Effector CD4-positive, alpha-beta T cell (primary cell): ENCODE results near the gene C11orf16. TPM values are rescaled to one million over a fixed set of nuclear protein-coding genes. Genes with fewer than 3 reads are reported as not detected.
"Not testable (repeated sequence)": the region's sequence is repeated elsewhere in the genome, so short reads cannot be mapped to it uniquely, and the experiment has no call there.

ENCODE experiments used
- DNase-seq: peaks from one replicate; pipeline ENCODE4 v3.0.0-alpha.2; 2020
- total RNA-seq: gene quantifications from one replicate; lab custom pipeline; 2026; lab: John Stamatoyannopoulos, UW

The C11orf16 gene, protein sequence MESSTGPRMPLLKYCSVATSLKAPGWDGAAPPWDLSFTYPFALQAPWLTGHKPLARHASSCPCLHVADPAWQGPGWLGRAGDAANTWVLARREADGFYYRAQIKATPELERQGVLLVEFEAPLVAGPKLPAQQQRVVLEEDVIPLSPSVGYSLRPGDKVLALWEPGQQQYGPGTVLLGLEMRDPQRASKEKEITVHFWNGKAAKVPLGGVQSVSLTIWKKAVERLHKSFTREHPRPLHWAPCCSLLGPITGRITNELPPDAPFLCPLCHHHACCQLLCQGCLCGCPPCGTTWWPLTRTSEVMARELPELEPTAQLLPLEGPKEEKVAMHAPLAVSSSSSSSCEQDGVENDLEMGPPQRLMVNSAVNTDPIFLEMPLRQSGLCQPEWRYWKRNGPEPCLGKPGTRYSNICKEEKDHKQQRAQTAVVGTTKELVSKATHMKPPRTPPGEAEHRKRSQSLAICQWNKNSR
- not detected for total RNA-seq

- DNase-seq, result no peak
These were observed at the start of gene C11orf16 for GRCh38 chr11:8932564-8933180. Gene C11orf16 (minus strand): TSS chr11:8932947. CDS start chr11:8932308, 639 bp downstream.

- no peak for DNase-seq
These were observed 47.7 kb upstream of the C11orf16 start for GRCh38 chr11:8980485-8980884.

GRCh38 chr11:8979365-8979764 lies 46.6 kb upstream of the C11orf16 start:
- DNase-seq, result not testable (repeated sequence)

DNA sequence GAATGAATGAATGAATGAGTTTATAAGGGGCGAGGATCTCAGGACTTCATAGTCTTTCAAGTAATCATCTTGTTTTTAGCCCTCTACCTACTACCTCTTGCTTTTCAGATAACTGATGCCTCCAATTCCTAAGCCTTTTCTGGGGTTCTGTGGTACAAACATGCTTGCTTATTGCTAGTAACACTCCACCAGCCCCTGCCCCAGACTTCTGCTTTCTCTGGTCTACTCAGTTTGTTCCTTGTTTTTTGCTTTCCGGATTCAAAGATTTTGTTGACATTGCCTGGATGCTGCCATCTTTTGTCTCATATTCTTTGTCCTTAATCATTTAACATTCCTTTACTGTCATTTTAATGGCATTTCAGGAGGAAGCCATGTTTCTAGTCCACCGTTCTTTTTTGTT lies 40.4 kb upstream of the C11orf16 start:
- DNase-seq, result no peak

GRCh38 chr11:8971924-8972316 lies 39.2 kb upstream of the C11orf16 start:
- no peak for DNase-seq

GRCh38 chr11:8971196-8971923 lies 38.6 kb upstream of the C11orf16 start:
- DNase-seq, result no peak

DNA sequence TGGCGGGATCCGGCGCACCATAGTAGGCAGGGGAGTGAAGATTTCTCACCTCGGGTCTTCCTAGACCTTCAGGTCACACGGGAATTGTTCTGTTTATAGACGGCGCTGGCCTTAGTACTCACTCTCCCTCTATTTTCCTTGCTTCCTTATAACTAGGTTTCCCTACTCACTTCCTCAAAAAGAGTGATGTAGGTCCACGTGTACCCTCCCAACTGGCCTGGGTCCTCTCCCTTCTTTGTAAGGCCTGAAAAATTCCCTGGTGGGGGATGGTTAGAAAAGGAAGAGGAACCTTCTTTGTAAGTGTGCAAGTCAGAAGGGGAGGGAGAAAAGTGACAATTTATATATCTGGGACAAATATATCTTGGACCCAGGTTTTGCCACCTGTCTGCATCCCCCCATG lies 34.4 kb upstream of the C11orf16 start:
- DNase-seq, result no peak

GRCh38 chr11:8964324-8965320 lies 31.9 kb upstream of the C11orf16 start, which contains the start of gene TMEM9B:
Gene TMEM9B (minus strand): TSS chr11:8964442. CDS start chr11:8964313, 129 bp downstream.
- peak; percentile 54 for DNase-seq

GRCh38 chr11:8963569-8964323 lies 31.0 kb upstream of the C11orf16 start:
- DNase-seq, result peak; percentile 60

DNA sequence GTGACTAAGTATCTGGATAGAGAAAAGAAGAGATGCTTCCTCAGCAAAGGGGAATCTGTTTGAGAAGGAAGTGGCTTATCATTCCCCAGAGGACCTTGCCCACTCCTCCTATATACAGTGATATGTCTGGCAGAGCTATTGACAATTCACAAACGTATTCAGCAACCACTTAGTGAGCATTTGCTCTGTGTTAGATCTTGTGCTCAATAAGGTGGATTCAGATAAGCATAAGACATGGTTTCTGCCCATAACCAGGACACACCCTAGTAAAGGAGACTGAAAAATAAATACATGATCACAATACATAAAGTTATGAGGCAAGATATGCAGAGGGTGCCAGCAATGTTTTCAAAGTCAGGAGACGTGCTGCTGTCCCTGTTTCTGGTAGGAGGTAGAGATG lies 30.1 kb upstream of the C11orf16 start:
- DNase-seq, result no peak

DNA sequence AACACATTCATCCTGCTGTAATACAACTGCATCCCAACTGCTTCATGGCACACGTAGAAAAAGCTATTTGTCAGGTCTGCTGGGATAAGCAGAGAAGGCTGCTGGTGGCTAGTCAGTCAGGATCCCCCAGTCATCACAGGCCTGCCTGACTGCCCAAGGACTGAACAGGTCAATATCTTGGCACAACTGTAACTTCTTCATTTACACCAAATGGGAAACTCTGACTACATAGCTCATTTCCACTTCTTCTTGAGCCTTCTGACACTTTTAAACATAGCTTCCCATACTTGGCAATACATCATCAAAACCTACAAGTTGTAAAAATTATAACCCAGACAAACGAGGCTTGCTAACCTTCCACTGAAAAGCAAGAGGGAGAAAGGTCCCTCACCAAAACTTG lies 28.7 kb upstream of the C11orf16 start:
- DNase-seq, result no peak

DNA sequence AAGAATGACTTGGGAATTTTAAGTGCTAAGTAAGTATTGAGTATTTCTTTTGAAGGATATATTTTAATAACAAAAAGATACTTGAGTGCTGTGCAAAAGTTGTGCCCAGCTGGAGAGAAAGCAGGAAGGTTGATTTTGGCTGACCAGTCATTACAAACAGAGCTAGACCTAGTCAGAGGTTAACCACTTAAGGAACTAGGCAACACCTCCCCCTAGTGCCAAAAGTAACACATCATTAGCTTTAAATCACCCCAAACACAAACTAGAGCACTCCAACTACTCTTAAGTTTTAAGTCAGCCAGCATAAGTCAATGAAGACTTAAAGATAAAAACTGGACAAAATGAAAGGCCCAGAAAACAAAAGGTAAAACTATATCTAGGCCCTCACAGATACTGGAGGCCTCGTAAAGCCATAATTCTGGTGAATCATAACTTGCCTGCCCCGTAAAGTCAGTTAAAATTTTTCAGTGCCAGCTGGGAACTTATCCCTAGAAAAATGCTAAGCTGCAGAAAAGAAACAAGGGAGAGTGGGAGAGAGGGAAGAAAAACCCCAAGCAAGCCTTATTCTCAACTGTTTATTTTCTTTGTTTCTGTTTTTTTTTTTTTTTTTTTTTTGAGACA lies 26.9 kb upstream of the C11orf16 start:
- DNase-seq, result no peak

DNA sequence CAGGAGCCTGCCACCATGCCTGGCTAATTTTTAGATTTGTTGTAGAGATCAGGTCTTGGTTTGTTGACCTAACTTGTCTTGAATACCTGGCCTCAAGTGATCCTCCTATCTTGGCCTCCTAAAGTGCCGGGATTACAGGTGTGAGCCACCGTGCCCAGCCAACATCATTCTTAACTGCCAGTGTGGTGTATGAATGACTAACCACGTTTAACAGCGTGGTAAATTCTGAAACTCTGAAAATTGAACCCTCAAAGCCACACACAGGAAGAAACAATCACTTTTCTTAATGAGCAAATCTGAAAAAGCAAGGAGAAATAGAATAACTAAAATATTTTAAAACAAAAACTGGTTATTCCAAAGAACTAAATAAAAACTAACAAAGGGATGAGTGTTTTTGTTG lies 24.1 kb upstream of the C11orf16 start:
- no peak for DNase-seq

DNA sequence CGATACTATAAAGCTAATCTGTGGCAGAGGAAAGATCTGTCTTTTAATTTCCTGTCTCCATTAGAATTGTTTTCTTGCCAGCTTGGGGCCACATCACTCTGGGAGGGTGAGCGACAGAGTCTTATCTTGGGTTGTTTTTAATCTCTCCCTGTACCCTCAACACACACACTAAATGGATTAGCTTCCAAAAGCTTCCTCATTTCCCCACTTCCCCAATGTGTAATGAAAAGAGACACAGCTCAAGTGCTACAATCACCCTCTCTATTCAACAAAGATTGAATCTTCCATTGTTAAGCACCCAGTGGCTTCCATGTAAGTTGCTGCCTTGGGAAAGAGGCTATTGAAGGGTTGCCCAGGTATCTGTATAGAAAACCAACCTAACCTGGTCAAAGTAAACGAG lies 16.1 kb upstream of the C11orf16 start:
- DNase-seq, result no peak

DNA sequence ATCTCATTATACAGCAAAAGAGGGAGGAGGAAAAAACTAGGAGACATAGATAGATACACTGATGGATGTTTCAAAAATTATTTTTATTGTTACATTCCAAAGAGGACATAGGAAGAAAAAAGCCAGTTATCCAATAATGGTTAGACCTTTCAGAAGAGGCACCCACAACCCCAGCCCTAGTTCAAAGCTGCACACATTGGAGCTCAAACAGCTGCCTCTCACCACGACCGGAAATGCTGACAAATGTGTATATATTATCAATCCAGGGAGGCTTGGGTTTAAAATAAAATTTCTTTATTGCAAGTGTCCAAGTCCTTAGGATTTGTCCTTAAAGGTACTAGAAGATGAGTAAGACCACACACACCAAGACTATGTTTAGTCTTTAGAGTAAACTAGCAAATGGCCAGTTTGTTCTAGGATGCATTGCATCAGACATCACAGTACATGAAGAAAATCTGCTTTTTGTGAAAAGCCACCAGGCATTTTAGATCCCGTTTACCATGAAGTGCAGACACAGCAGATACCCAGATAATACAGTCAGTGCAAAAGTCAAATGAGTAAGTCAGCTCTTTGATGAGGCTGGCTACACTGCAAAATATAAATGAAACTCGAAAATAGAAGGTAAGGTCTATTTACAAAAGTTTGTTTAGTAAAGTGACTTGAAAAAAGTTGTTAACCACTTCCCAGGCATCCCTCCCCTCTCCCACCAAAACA lies 14.6 kb upstream of the C11orf16 start:
- DNase-seq, result no peak

- DNase-seq, result no peak
These were observed 9.8 kb upstream of the C11orf16 start, which contains the start of gene ASCL3 for GRCh38 chr11:8942518-8943066. Gene ASCL3 (minus strand): TSS chr11:8943016. CDS start chr11:8938161, 4,855 bp downstream.

DNA sequence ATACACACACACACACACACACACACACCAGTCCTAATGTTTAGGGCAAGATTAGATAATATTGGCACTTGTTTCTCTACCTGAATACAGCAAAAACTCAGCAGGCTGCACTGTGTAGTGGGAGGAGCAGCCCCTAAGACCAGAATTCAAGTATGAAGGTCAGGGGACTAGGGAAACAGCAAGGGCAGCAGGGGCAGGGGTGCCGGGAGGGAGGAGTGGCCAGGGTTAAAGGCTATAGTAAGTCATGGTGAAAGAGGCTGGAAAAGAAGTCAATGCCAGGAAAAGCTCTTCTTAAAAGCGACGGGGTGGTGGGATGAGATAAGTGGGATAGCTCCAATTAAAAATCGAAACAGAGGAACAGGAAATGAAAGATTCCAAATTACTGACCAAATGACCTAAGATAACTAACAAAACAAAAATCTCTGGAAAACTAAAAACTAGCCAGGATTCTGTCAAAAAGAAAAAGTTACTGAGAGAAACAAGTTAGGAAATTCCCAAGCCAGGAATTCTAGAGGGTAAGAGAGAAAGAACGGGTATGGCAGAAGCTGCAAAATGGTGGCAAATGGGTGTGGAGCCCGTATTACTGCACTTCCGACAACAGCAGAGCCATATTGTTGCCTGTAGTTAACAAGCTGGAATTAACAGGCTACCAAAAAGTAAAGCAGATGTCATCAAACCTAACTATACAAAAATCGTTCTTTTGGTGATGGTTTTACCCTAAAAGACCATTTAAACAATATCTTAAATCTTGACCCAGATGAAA lies 8.8 kb upstream of the C11orf16 start:
- DNase-seq, result no peak

DNA sequence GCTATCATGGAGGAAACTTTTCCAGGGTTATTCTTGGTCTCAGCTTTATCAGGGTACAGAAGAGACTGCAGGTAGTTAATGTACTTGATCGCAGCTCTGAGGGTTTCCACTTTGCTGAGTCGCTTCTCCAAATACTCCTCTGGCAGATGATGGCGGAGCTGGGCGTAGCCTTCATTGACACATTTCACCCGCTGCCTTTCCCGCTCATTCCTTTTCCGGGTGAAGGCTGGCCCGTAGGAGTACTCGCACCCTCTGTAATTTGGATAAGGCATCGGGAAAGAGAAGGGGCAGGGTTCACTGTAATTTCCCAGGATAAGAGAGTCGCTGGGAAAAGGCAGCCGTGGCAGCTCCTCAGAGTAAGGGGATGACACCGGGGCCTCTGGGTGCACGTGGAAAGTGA lies 4.9 kb upstream of the C11orf16 start:
- DNase-seq, result no peak

- DNase-seq, result no peak
These were observed 4.4 kb upstream of the C11orf16 start for GRCh38 chr11:8937159-8937558.
